ENCODE data around the gene PRKCA. TPM values are rescaled to one million over a fixed set of nuclear protein-coding genes. Genes with fewer than 3 reads are reported as not detected.

PRKCA gene
- total RNA-seq, 6 experiments from 2014 or later = 81.2 to 106 (median 92.9) TPM

DNA sequence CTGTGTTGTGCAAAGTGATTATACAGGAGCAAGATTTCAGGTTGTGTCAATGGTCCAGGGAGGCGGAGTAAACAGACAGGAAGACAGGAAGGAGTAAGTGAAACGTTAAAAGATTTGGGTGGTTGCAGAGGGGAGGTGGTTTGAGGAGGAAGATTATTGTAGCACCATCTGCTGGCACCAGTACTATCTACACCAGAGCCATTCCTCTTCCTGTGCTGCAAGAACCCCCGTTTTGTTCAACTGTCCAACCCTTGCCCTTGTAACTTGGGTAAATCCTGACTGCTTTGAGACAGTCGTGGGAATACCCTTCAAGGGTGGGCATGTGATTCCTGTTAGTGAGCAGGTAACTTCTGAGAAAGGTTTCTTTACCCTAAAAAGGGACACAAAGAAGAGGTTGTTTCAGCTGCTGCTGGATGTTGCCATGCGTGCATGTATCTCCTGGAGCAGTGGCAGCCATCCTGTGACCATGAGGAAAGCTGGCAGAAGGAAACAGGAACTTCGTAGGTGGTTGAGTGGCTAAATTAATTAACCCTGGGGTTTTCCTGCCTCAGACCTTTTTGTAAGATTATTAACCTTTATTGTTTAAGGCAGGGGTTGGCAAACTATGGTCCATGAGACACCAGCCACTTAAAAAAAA lies 124.1 kb downstream of the PRKCA start:
- H3K4me3 Mint-ChIP-seq = no peak overlapping the region
- H3K36me3 Mint-ChIP-seq (ENCODE audit: low read depth) = peaks cover 35% of the 10 kb centered on the region
- no peak overlapping the region for H3K27ac Mint-ChIP-seq
- peaks cover 56% of the 10 kb centered on the region for H3K4me1 Mint-ChIP-seq (ENCODE audit: low read depth)
- H3K9me3 Mint-ChIP-seq = peaks cover 3% of the 10 kb centered on the region; the same call in 1 of the 2 replicates
- no peak for DNase-seq
- peaks cover 2% of the 10 kb centered on the region; the same call in 1 of the 2 replicates for H3K27me3 Mint-ChIP-seq (ENCODE audit: insufficient read depth)
- TF ChIP-seq, protein P1, sequence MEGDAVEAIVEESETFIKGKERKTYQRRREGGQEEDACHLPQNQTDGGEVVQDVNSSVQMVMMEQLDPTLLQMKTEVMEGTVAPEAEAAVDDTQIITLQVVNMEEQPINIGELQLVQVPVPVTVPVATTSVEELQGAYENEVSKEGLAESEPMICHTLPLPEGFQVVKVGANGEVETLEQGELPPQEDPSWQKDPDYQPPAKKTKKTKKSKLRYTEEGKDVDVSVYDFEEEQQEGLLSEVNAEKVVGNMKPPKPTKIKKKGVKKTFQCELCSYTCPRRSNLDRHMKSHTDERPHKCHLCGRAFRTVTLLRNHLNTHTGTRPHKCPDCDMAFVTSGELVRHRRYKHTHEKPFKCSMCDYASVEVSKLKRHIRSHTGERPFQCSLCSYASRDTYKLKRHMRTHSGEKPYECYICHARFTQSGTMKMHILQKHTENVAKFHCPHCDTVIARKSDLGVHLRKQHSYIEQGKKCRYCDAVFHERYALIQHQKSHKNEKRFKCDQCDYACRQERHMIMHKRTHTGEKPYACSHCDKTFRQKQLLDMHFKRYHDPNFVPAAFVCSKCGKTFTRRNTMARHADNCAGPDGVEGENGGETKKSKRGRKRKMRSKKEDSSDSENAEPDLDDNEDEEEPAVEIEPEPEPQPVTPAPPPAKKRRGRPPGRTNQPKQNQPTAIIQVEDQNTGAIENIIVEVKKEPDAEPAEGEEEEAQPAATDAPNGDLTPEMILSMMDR (IDR thresholded peaks at IDR 0.05) = peak; percentile 45; the same call in 1 of the 2 replicates

DNA sequence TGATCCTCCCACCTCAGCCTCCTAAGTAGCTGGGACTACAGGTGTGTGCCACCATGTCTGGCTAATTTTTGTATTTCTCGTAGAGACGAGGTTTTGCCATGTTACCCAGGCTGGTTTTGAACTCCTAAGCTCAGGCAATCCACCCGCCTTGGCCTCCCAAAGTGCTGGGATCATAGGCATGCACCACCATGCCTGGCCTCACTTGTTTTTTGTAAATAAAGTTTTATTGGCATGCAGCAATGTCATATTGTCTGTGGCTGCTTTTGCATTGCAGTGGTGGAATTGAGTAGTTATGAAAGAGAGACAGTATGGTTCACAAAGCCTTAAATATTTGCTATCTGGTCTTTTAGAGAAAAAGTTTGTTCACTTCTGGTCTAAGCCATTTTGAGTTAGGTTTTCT lies 124.7 kb downstream of the PRKCA start:
- H3K27me3 Mint-ChIP-seq (ENCODE audit: insufficient read depth) = peaks cover 2% of the 10 kb centered on the region; the same call in 1 of the 2 replicates
- no peak overlapping the region for H3K4me3 Mint-ChIP-seq
- H3K27ac Mint-ChIP-seq = peak overlapping the region; percentile 2; the same call in 1 of the 2 replicates
- H3K4me1 Mint-ChIP-seq (ENCODE audit: low read depth) = peaks cover 50% of the 10 kb centered on the region
- no peak for DNase-seq
- H3K9me3 Mint-ChIP-seq = peaks cover 3% of the 10 kb centered on the region; the same call in 1 of the 2 replicates
- peaks cover 30% of the 10 kb centered on the region for H3K36me3 Mint-ChIP-seq (ENCODE audit: low read depth)
- TF ChIP-seq, protein P1 (IDR thresholded peaks at IDR 0.05) = no peak

DNA sequence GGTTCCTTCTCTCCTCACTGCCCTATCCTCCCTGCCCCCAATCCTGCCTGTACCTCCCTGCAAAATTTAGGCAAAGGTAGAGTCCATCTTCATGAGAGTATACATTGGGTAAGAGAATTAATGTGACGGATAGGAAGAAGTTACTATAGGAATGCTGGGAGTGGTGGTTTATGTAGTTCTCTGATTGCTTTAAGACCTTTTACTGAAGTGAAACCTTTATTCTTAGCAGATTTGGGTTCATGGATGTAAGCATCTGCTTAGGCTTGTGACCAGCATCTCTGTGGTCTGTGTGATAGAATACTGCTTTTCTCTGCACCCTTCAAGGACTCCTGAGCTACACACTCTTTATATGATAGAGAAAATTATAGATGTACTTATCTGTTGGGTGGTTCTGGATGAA lies 127.3 kb downstream of the PRKCA start:
- H3K4me1 Mint-ChIP-seq (ENCODE audit: low read depth) = peaks cover 28% of the 10 kb centered on the region
- peaks cover 3% of the 10 kb centered on the region; the same call in 1 of the 2 replicates for H3K9me3 Mint-ChIP-seq
- H3K27ac Mint-ChIP-seq = peak overlapping the region; percentile 28; the same call in 1 of the 2 replicates
- no peak overlapping the region for H3K4me3 Mint-ChIP-seq
- TF ChIP-seq, protein P1 (IDR thresholded peaks at IDR 0.05) = no peak
- no peak for DNase-seq
- H3K36me3 Mint-ChIP-seq (ENCODE audit: low read depth) = peaks cover 30% of the 10 kb centered on the region
- H3K27me3 Mint-ChIP-seq (ENCODE audit: insufficient read depth) = peaks cover 2% of the 10 kb centered on the region; the same call in 1 of the 2 replicates

DNA sequence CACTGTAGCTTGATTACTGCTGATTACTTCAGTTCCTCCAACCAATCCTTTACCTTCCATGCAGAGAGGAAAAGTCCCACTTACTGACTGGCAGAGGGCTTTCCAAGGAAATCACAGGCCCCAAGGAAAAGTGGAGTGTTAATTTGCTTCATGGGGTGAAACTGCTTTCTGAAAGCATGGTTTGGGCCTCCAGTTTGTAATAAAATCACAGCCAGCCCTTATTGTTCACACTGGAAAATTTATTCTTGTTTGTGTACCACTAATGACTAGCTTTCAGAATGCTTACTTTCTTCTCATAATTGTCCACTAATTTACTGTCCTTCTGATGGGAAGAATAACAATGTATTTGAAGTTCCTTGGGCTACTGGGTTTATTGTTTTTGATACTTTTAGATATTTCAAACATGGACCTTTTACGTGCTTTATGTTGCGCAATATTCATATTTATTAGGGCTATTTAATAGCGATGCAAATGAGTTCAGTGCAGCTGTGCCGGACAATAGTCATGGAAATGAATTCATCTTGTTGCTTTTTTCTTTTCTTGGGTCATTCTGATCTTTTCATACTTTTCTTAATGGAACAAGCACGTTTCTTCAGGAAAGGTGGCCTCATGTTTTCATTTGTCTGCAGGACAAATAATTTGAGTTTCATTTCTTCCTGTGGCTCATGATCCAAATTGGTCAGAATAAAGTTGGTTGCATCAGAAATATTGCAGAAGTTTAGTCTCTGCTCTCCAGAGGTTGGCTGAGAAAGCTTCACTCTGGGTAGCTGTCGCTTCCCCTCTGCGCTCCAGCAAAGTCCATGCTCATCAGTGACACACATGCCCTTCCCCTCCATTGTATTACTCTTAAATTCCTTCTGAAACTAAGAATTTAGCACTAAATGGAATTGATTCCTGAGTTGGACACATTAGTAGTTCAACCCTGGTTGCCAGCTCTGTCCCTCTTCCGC lies 128.7 kb downstream of the PRKCA start:
- TF ChIP-seq, protein P1 (IDR thresholded peaks at IDR 0.05) = no peak
- H3K36me3 Mint-ChIP-seq (ENCODE audit: low read depth) = peaks cover 17% of the 10 kb centered on the region
- peaks cover 16% of the 10 kb centered on the region for H3K4me1 Mint-ChIP-seq (ENCODE audit: low read depth)
- peak; percentile 42 for DNase-seq
- peaks cover 2% of the 10 kb centered on the region; the same call in 1 of the 2 replicates for H3K27me3 Mint-ChIP-seq (ENCODE audit: insufficient read depth)
- H3K27ac Mint-ChIP-seq = peak overlapping the region; percentile 98
- H3K9me3 Mint-ChIP-seq = peaks cover 2% of the 10 kb centered on the region; the same call in 1 of the 2 replicates
- H3K4me3 Mint-ChIP-seq = peak overlapping the region; percentile 88

DNA sequence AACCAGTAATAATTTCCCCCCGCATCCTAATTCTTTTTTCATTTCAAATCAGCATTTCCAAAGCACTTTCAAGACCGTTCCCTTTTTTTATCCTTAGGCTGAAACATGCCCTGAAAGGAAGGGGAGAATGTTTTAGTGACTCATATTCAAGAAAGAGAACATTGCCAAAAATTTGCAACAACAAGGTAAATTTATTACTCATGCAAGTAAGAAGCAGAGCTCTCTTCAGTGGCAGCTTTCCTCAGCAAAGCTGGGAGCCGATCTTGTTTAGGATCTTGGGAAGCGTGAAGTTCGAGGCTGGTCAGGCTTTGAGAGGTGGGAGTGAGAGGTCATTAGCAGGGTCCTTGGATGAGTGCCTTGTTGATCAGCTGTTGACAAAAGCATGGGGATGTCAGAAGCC lies 129.5 kb downstream of the PRKCA start:
- peak overlapping the region; percentile 98 for H3K27ac Mint-ChIP-seq
- TF ChIP-seq, protein P1 (IDR thresholded peaks at IDR 0.05) = no peak
- peak overlapping the region; percentile 88 for H3K4me3 Mint-ChIP-seq
- H3K9me3 Mint-ChIP-seq = no peaks in the 10 kb centered on the region
- H3K27me3 Mint-ChIP-seq (ENCODE audit: insufficient read depth) = no peaks in the 10 kb centered on the region; the same call in 1 of the 2 replicates
- peaks cover 11% of the 10 kb centered on the region for H3K4me1 Mint-ChIP-seq (ENCODE audit: low read depth)
- peaks cover 11% of the 10 kb centered on the region for H3K36me3 Mint-ChIP-seq (ENCODE audit: low read depth)
- DNase-seq = peak; percentile 88

Measured in HFFc6 (cell line).